Kidney (tissue), 14 donors: ENCODE measurements around the gene ASCC3. TPM values are rescaled to one million over a fixed set of nuclear protein-coding genes. Genes with fewer than 3 reads are reported as not detected.

Experiments used
- DNase-seq, 5 donors: peaks; one replicate each; pipeline ENCODE4 v3.0.0-alpha.2; 2013 to 2020
- FAIRE-seq: peaks from 2 replicates; lab custom pipeline; 2012; peaks lifted over from hg19 to GRCh38; lab: Jason Lieb, UNC
- H3K27ac ChIP-seq, 2 donors: one replicate each; pipeline ENCODE4 v1.7.0; 2013; ENCODE audit warnings: low read depth in 2 of 2, low read length in 2 of 2, inconsistent platforms in 1 of 2
- H3K27me3 ChIP-seq: one replicate; pipeline ENCODE4 v1.7.1; 2013; ENCODE audit warnings: low read length, inconsistent platforms; ENCODE audit not compliant: control insufficient read depth, insufficient read depth
- H3K36me3 ChIP-seq, 3 donors: one replicate each; pipeline versions ENCODE4 v1.7.0 to v1.7.1; 2013; ENCODE audit warnings: low read length in 3 of 3, control low read depth in 1 of 3, inconsistent platforms in 1 of 3; ENCODE audit not compliant: insufficient read depth in 3 of 3, control insufficient read depth in 2 of 3
- H3K4me1 ChIP-seq, 3 donors: one replicate each; pipeline versions ENCODE4 v1.7.0 to v1.7.1; 2013; ENCODE audit warnings: low read length in 3 of 3, inconsistent platforms in 1 of 3, low read depth in 1 of 3; ENCODE audit not compliant: control insufficient read depth in 2 of 3, insufficient read depth in 2 of 3
- H3K4me3 ChIP-seq, 3 donors: one replicate each; pipeline versions ENCODE4 v1.7.0 to v1.8.1; 2013; ENCODE audit warnings: low read length in 3 of 3, control low read depth in 1 of 3, inconsistent platforms in 1 of 3
- H3K9ac ChIP-seq, 3 donors: one replicate each; pipeline versions ENCODE4 v1.7.0 to v1.7.1; 2013; ENCODE audit warnings: low read length in 3 of 3, control low read depth in 1 of 3, inconsistent platforms in 1 of 3
- H3K9me3 ChIP-seq, 3 donors: one replicate each; pipeline versions ENCODE4 v1.7.0 to v1.7.1; 2013; ENCODE audit warnings: low read length in 3 of 3, control low read depth in 1 of 3, inconsistent platforms in 1 of 3; ENCODE audit not compliant: control insufficient read depth in 2 of 3, insufficient read depth in 1 of 3
- CTCF ChIP-seq: IDR thresholded peaks from 3 replicates; pipeline ENCODE4 v1.5.1; 2012; ENCODE audit warnings: mild to moderate bottlenecking, moderate library complexity, borderline replicate concordance; ENCODE audit not compliant: insufficient read depth; ENCODE audit errors: extremely low read depth
- intact Hi-C: fragments of 100-400 bp; cut with DNase I; formaldehyde crosslinking; loops from one replicate; pipeline ENCODE4 v1.11.1; 2022
- polyA plus RNA-seq: library from polyadenylated mRNA; stranded (reverse); fragments of 350-450 nt; fragmentation: Illumina TruSeq; extraction: RNeasy Lipid Tissue Mini Kit (QIAGEN cat#74804); gene quantifications from one replicate; pipeline ENCODE4 v1.2.3, GENCODE V29; 2014; ENCODE audit warnings: low read depth, low replicate concordance; ENCODE audit not compliant: insufficient read depth
- total RNA-seq: library from RNA; stranded (reverse); fragmentation: NEBNext Ultra II Directional; extraction: Animal tissue kit (Norgen Biotek cat#: 25700); gene quantifications from one replicate; pipeline ENCODE4 v1.2.1, GENCODE V29; 2021
- donor health status: control.
- donor health status: control.
- donor health status: control.
- donor health status: control.
- donor health status: control.
- donor health status: DM: yes; HTN: yes; CAD: no.
- donor health status: Normal renal cell carcinoma (clear cell type).

The ASCC3 gene
- total and polyA plus RNA-seq, 2 donors from 2014 or later: 7.7 to 31.7 TPM

DNA sequence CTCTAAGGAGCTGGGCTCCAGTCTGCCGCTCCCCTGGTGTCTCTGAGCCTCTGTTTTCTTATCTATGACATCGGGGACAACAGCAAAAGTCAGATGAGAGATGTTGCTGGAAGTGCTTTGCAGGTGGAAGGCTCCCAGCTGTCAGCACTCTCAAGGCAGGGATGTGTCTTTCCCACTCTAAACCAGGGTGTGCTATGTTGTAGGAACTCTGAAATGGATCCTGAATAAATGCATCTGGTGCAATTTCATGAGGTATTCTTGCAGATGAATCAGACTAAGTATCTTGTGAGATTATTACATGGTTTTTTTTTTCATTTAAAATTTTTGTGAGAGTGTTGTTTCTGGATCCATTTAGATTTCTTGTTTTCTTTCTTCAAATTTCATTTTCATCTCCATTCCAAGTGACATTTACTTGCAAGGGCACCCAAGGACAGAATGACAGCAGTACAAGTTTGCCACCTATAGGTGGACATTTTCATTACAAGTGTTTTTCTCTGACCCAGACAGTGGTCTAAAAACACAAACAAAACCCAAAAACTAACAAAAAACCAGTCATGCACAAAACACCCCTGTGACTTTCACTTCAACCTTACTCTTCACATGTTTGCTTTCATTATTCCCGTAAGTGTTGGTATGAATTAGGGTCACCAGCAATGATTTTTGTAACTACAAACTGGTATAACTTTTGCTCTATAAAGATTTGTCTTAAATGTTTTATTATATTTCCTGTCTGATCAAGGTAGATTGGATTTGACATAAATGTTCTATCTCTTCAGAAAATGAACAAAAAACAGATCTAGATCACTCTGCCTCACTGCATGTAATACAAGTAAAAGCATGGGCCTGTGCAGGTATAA lies 401.7 kb downstream of the ASCC3 start:
- Histone ChIP-seq H3K4me1 (peaks cover 0 to 4% (median 4%) of the 10 kb centered on the region in 3 donors), H3K4me3 (no peak overlapping the region), H3K27ac (peak overlapping the region in 1 of 2 donors; percentile 67), H3K27me3 (no peaks in the 10 kb centered on the region), H3K36me3 (no peaks in the 10 kb centered on the region), H3K9ac (peak overlapping the region in 1 of 3 donors; percentile 31), H3K9me3 (no peaks in the 10 kb centered on the region)
- peak; percentile 74 for TF ChIP-seq CTCF
- intact Hi-C loops: loop anchor here (10.0 kb wide), 1 partner anchor 365 kb away; no protein-coding TSS in a partner anchor
- DNase-seq (peak in 2 of 5 donors; percentile 56 to 61), FAIRE-seq (peak; percentile 92)

GRCh38 chr6:100475554-100476320 lies 405.4 kb downstream of the ASCC3 start:
- Histone ChIP-seq H3K27me3 (peaks cover 10% of the 10 kb centered on the region), H3K27ac (no peak overlapping the region), H3K9ac (no peak overlapping the region), H3K4me1 (peaks cover 0 to 4% (median 4%) of the 10 kb centered on the region in 3 donors), H3K36me3 (no peaks in the 10 kb centered on the region), H3K4me3 (no peak overlapping the region), H3K9me3 (no peaks in the 10 kb centered on the region)
- DNase-seq: no peak
- intact Hi-C loops: loop anchor here (10.0 kb wide), 1 partner anchor 361 kb away; no protein-coding TSS in a partner anchor
- no peak for FAIRE-seq
- no peak for TF ChIP-seq CTCF

DNA sequence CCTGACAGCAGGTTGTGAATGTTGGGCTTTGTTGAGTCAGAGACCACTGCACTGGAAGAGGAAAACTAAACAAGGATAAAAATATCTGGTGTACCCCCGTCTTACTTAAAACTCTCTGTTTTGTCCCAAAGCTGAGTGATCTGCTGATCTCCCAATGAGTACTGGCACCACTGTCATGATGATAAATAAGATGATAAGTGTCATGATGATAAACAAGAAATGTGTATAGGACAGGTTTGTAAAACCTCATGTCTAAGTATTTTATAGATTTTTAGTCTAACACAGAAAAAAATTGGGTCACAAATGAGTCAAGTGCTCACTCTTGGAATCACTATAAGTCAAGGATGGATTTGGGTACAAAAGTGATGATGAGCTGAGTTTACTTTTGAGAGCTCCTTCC lies 407.9 kb downstream of the ASCC3 start:
- TF ChIP-seq CTCF: no peak
- Histone ChIP-seq H3K4me1 (peaks cover 0 to 2% (median 0%) of the 10 kb centered on the region in 3 donors), H3K36me3 (no peaks in the 10 kb centered on the region), H3K27ac (no peak overlapping the region), H3K9me3 (no peaks in the 10 kb centered on the region), H3K4me3 (no peak overlapping the region), H3K27me3 (peaks cover 20% of the 10 kb centered on the region), H3K9ac (no peak overlapping the region)
- FAIRE-seq (no peak), DNase-seq (no peak)
- intact Hi-C loops: loop anchor here (10.0 kb wide), 1 partner anchor 358 kb away; no protein-coding TSS in a partner anchor
